ENCODE data around the gene SKOR2.

The SKOR2 gene

DNA sequence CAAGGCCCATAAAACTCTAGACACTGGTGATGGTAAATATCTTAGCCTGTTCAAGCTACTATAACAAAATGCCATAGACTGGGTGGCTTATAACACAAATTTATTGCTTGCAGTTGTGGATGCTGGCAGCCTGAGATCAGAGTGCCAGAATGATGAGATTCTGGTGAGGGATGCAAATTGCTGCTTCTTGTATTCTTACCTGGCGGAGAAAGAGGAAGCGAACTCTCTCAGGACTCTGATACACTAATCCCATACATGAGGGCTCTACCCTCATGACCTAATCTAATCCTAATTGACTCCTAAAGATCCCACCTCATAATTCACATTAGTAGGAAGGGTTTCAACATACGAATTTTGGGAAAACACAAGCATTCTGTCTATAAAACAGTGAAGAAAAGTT is 70.7 kb downstream of the SKOR2 start:
- no peak overlapping the region for H3K9ac ChIP-seq (ENCODE audit: low read depth, low read length, poor library complexity, severe bottlenecking)
- no peaks in the 10 kb centered on the region for H3K36me3 ChIP-seq (ENCODE audit: insufficient read depth, low read length)
- H3K79me2 ChIP-seq (ENCODE audit: insufficient read depth, low read length) = peaks cover 4% of the 10 kb centered on the region
- H3F3A ChIP-seq (ENCODE audit: low read depth) = no peaks in the 10 kb centered on the region
- no peak overlapping the region for H3K4me3 ChIP-seq (ENCODE audit: low read length, poor library complexity, severe bottlenecking)
- H3K27me3 ChIP-seq (ENCODE audit: insufficient read depth, low read length, poor library complexity, severe bottlenecking) = no peaks in the 10 kb centered on the region
- no peaks in the 10 kb centered on the region for H3K4me1 ChIP-seq (ENCODE audit: insufficient read depth, low read length, poor library complexity, severe bottlenecking)
- H3K9me2 ChIP-seq (replicated peaks; ENCODE audit: low read depth, low read length) = no peaks in the 10 kb centered on the region
- no peak overlapping the region for H2AFZ ChIP-seq (ENCODE audit: low read length)
- TF ChIP-seq CTCF (conservative IDR thresholded peaks at IDR 0.05; ENCODE audit: low read length) = no peak
- no peak for TF ChIP-seq EZH2phosphoT487 (IDR thresholded peaks at IDR 0.05; ENCODE audit: borderline replicate concordance)
- H3K9me3 ChIP-seq (ENCODE audit: insufficient read depth, low read depth, low read length) = peaks cover 12% of the 10 kb centered on the region; the same call in 1 of the 2 replicates
- H4K20me1 ChIP-seq (ENCODE audit: insufficient read depth, low read length, poor library complexity, severe bottlenecking) = peaks cover 3% of the 10 kb centered on the region
- H3K4me2 ChIP-seq (ENCODE audit: low read depth, low read length, poor library complexity, severe bottlenecking) = no peak overlapping the region

GRCh38 chr18:47179520-47179919 is 71.9 kb downstream of the SKOR2 start:
- peaks cover 7% of the 10 kb centered on the region for H3K4me1 ChIP-seq (ENCODE audit: insufficient read depth, low read length, poor library complexity, severe bottlenecking)
- H3K36me3 ChIP-seq (ENCODE audit: insufficient read depth, low read length) = no peaks in the 10 kb centered on the region
- TF ChIP-seq CTCF (conservative IDR thresholded peaks at IDR 0.05; ENCODE audit: low read length) (no peak), EZH2phosphoT487 (IDR thresholded peaks at IDR 0.05; ENCODE audit: borderline replicate concordance) (no peak)
- H4K20me1 ChIP-seq (ENCODE audit: insufficient read depth, low read length, poor library complexity, severe bottlenecking) = peaks cover 14% of the 10 kb centered on the region
- H3K9ac ChIP-seq (ENCODE audit: low read depth, low read length, poor library complexity, severe bottlenecking) = no peak overlapping the region
- no peaks in the 10 kb centered on the region for H3K9me2 ChIP-seq (replicated peaks; ENCODE audit: low read depth, low read length)
- H3K4me3 ChIP-seq (ENCODE audit: low read length, poor library complexity, severe bottlenecking) = no peak overlapping the region
- H3K79me2 ChIP-seq (ENCODE audit: insufficient read depth, low read length) = peaks cover 17% of the 10 kb centered on the region
- peaks cover 6% of the 10 kb centered on the region; the same call in 1 of the 2 replicates for H3K9me3 ChIP-seq (ENCODE audit: insufficient read depth, low read depth, low read length)
- H3K4me2 ChIP-seq (ENCODE audit: low read depth, low read length, poor library complexity, severe bottlenecking) = no peak overlapping the region
- no peaks in the 10 kb centered on the region for H3F3A ChIP-seq (ENCODE audit: low read depth)
- no peak overlapping the region for H2AFZ ChIP-seq (ENCODE audit: low read length)
- no peaks in the 10 kb centered on the region for H3K27me3 ChIP-seq (ENCODE audit: insufficient read depth, low read length, poor library complexity, severe bottlenecking)

DNA sequence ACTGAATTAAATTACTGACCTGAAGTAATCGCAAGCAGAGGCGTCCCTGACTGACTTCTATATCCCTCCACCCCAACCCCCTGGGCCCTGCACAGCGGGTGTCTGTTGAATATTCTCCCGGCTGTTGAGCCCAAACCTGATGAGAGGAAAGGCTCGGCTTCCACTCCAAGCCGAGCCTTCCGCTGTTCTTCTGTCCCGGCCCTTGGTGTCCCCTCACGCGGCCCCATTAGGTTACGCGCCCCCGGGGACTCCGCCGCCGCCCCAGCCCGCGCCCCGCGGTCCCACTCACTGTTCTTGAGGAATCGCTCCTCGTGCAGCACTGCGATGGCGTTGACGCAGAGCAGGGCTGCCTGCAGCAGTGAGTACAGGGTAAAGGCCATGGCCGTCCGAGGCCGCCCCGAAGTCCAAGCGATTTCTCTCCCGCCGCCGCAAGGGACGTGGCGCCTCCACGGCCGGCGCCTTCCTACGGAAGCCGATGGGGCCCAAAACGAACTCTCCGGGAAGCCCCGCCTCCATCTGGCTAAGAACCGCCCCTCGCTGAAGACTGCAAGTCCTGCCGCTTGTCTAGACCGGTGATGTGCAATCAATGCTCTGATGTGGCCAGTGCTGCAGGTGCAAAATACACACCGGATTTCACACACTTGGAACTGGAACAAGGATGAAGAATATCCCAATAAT is 75.4 kb downstream of the SKOR2 start, which contains the start of gene IER3IP1:
IER3IP1 (minus strand) TSS at position 467 of the 678 bp plus-strand sequence; CDS start at position 380, 87 bp downstream.
- Histone ChIP-seq H3K36me3 (ENCODE audit: insufficient read depth, low read length) (no peaks in the 10 kb centered on the region), H3K79me2 (ENCODE audit: insufficient read depth, low read length) (peaks cover 50% of the 10 kb centered on the region), H3K9me3 (ENCODE audit: insufficient read depth, low read depth, low read length) (no peaks in the 10 kb centered on the region), H3K9me2 (replicated peaks; ENCODE audit: low read depth, low read length) (no peaks in the 10 kb centered on the region), H4K20me1 (ENCODE audit: insufficient read depth, low read length, poor library complexity, severe bottlenecking) (peaks cover 47% of the 10 kb centered on the region), H3K27me3 (ENCODE audit: insufficient read depth, low read length, poor library complexity, severe bottlenecking) (no peaks in the 10 kb centered on the region), H3K9ac (ENCODE audit: low read depth, low read length, poor library complexity, severe bottlenecking) (peak within 1 kb of the TSS; percentile 96), H3F3A (ENCODE audit: low read depth) (no peaks in the 10 kb centered on the region), H2AFZ (ENCODE audit: low read length) (peak within 1 kb of the TSS; percentile 97), H3K4me2 (ENCODE audit: low read depth, low read length, poor library complexity, severe bottlenecking) (peak within 1 kb of the TSS; percentile 92), H3K4me1 (ENCODE audit: insufficient read depth, low read length, poor library complexity, severe bottlenecking) (peaks cover 41% of the 10 kb centered on the region), H3K4me3 (ENCODE audit: low read length, poor library complexity, severe bottlenecking) (peak within 1 kb of the TSS; percentile 92)
- TF ChIP-seq CTCF (conservative IDR thresholded peaks at IDR 0.05; ENCODE audit: low read length) (no peak; the same call in 1 of the 2 replicates), EZH2phosphoT487 (IDR thresholded peaks at IDR 0.05; ENCODE audit: borderline replicate concordance) (no peak)

Data from Loucy (cell line).